Stimulated activated naive B cell treated with anti-CD40 and anti-IgM and Interleukin-4, amounts not matched to agents 10 μg/mL and 1 μg/mL and 100 μg/mL, for 72 hours (primary cell): ENCODE data around the gene MOB3C.

Experiments
- ATAC-seq, 2 donors: fragments of 150-1000 bp; cut with Tn5 transposase; replicated peaks; 2 replicates each; pipeline ENCODE4 v1.10.0; 2021; ENCODE audit warnings: moderate library complexity in 1 of 2
- DNase-seq: peaks from one replicate; pipeline ENCODE4 v3.0.0; 2021
- H3K27ac Mint-ChIP-seq: one replicate; pipeline ENCODE4 v1.8.0; 2022; ENCODE audit warnings: mild to moderate bottlenecking, mixed read lengths
- H3K27me3 Mint-ChIP-seq, 2 donors: one replicate each; pipeline ENCODE4 v1.8.0; 2022; ENCODE audit warnings: mixed read lengths in 2 of 2
- H3K36me3 Mint-ChIP-seq, 2 donors: one replicate each; pipeline ENCODE4 v1.8.0; 2022; ENCODE audit warnings: mixed read lengths in 2 of 2, mild to moderate bottlenecking in 1 of 2
- H3K4me1 Mint-ChIP-seq, 2 donors: one replicate each; pipeline ENCODE4 v1.8.0; 2022; ENCODE audit warnings: mixed read lengths in 2 of 2, mild to moderate bottlenecking in 1 of 2
- H3K4me3 Mint-ChIP-seq, 2 donors: one replicate each; pipeline ENCODE4 v1.8.0; 2022; ENCODE audit warnings: mild to moderate bottlenecking in 2 of 2, mixed read lengths in 2 of 2, moderate library complexity in 1 of 2
- H3K9me3 Mint-ChIP-seq, 2 donors: one replicate each; pipeline ENCODE4 v1.8.0; 2022; ENCODE audit warnings: mixed read lengths in 2 of 2, mild to moderate bottlenecking in 1 of 2

MOB3C gene

GRCh38 chr1:46585312-46585938, 31.2 kb downstream of the MOB3C start:
- H3K4me3 Mint-ChIP-seq, result no peak overlapping the region
- H3K9me3 Mint-ChIP-seq, result peaks cover 0 to 4% of the 10 kb centered on the region in 2 donors
- DNase-seq, result no peak
- no peak for ATAC-seq
- no peaks in the 10 kb centered on the region for H3K27me3 Mint-ChIP-seq
- peaks cover 57 to 73% of the 10 kb centered on the region in 2 donors for H3K36me3 Mint-ChIP-seq
- no peak overlapping the region for H3K27ac Mint-ChIP-seq
- H3K4me1 Mint-ChIP-seq, result peaks cover 17 to 29% of the 10 kb centered on the region in 2 donors

GRCh38 chr1:46583494-46583893, 33.1 kb downstream of the MOB3C start:
- Mint-ChIP-seq H3K9me3 (no peaks in the 10 kb centered on the region), H3K4me1 (peaks cover 17 to 30% of the 10 kb centered on the region in 2 donors), H3K4me3 (no peak overlapping the region), H3K27ac (no peak overlapping the region), H3K27me3 (no peaks in the 10 kb centered on the region), H3K36me3 (peaks cover 49 to 64% of the 10 kb centered on the region in 2 donors)
- DNase-seq (no peak), ATAC-seq (no peak)

GRCh38 chr1:46582972-46583371, 33.6 kb downstream of the MOB3C start:
- Mint-ChIP-seq H3K36me3 (peaks cover 53 to 67% of the 10 kb centered on the region in 2 donors), H3K4me3 (no peak overlapping the region), H3K27ac (peak overlapping the region; percentile 6), H3K27me3 (no peaks in the 10 kb centered on the region), H3K4me1 (peaks cover 17 to 30% of the 10 kb centered on the region in 2 donors), H3K9me3 (no peaks in the 10 kb centered on the region)
- DNase-seq (no peak), ATAC-seq (no peak)

GRCh38 chr1:46581681-46582455, 34.7 kb downstream of the MOB3C start:
- H3K9me3 Mint-ChIP-seq, result no peaks in the 10 kb centered on the region
- DNase-seq, result no peak
- H3K27me3 Mint-ChIP-seq, result no peaks in the 10 kb centered on the region
- no peak overlapping the region for H3K27ac Mint-ChIP-seq
- peaks cover 17 to 30% of the 10 kb centered on the region in 2 donors for H3K4me1 Mint-ChIP-seq
- ATAC-seq, result peak; percentile 80 to 82
- H3K4me3 Mint-ChIP-seq, result no peak overlapping the region
- peaks cover 55 to 71% of the 10 kb centered on the region in 2 donors for H3K36me3 Mint-ChIP-seq

GRCh38 chr1:46580140-46580903, 36.3 kb downstream of the MOB3C start:
- H3K4me3 Mint-ChIP-seq, result no peak overlapping the region
- DNase-seq, result no peak
- ATAC-seq, result no peak
- H3K27me3 Mint-ChIP-seq, result no peaks in the 10 kb centered on the region
- peaks cover 17 to 30% of the 10 kb centered on the region in 2 donors for H3K4me1 Mint-ChIP-seq
- H3K36me3 Mint-ChIP-seq, result peaks cover 65 to 76% of the 10 kb centered on the region in 2 donors
- no peak overlapping the region for H3K27ac Mint-ChIP-seq
- no peaks in the 10 kb centered on the region for H3K9me3 Mint-ChIP-seq

GRCh38 chr1:46577671-46578070, 38.9 kb downstream of the MOB3C start:
- H3K27ac Mint-ChIP-seq, result no peak overlapping the region
- peaks cover 48 to 64% of the 10 kb centered on the region in 2 donors for H3K36me3 Mint-ChIP-seq
- ATAC-seq (no peak), DNase-seq (no peak)
- H3K27me3 Mint-ChIP-seq, result no peaks in the 10 kb centered on the region
- no peak overlapping the region for H3K4me3 Mint-ChIP-seq
- H3K4me1 Mint-ChIP-seq, result peaks cover 12 to 21% of the 10 kb centered on the region in 2 donors
- H3K9me3 Mint-ChIP-seq, result no peaks in the 10 kb centered on the region

GRCh38 chr1:46576596-46576995, 40.0 kb downstream of the MOB3C start:
- Mint-ChIP-seq H3K4me1 (peaks cover 3 to 11% of the 10 kb centered on the region in 2 donors), H3K27ac (no peak overlapping the region), H3K36me3 (peaks cover 45 to 57% of the 10 kb centered on the region in 2 donors), H3K4me3 (no peak overlapping the region), H3K9me3 (no peaks in the 10 kb centered on the region), H3K27me3 (no peaks in the 10 kb centered on the region)
- no peak for DNase-seq
- no peak for ATAC-seq

- no peak overlapping the region for H3K4me3 Mint-ChIP-seq
- peaks cover 43 to 51% of the 10 kb centered on the region in 2 donors for H3K36me3 Mint-ChIP-seq
- DNase-seq (no peak), ATAC-seq (no peak)
- no peaks in the 10 kb centered on the region for H3K27me3 Mint-ChIP-seq
- H3K9me3 Mint-ChIP-seq, result no peaks in the 10 kb centered on the region
- H3K4me1 Mint-ChIP-seq, result peaks cover 0 to 4% of the 10 kb centered on the region in 2 donors
- H3K27ac Mint-ChIP-seq, result no peak overlapping the region
These were observed 40.8 kb downstream of the MOB3C start for GRCh38 chr1:46575778-46576177.

- no peak for ATAC-seq
- H3K27ac Mint-ChIP-seq, result no peak overlapping the region
- no peak overlapping the region for H3K4me3 Mint-ChIP-seq
- no peak for DNase-seq
- H3K27me3 Mint-ChIP-seq, result no peaks in the 10 kb centered on the region
- no peaks in the 10 kb centered on the region for H3K9me3 Mint-ChIP-seq
- H3K4me1 Mint-ChIP-seq, result no peaks in the 10 kb centered on the region
- H3K36me3 Mint-ChIP-seq, result peaks cover 39 to 46% of the 10 kb centered on the region in 2 donors
These were observed 41.3 kb downstream of the MOB3C start for GRCh38 chr1:46575300-46575699.

- H3K9me3 Mint-ChIP-seq, result peaks cover 0 to 1% of the 10 kb centered on the region in 2 donors
- H3K27ac Mint-ChIP-seq, result no peak overlapping the region
- no peak for ATAC-seq
- peaks cover 42 to 56% of the 10 kb centered on the region in 2 donors for H3K36me3 Mint-ChIP-seq
- H3K27me3 Mint-ChIP-seq, result no peaks in the 10 kb centered on the region
- H3K4me3 Mint-ChIP-seq, result no peak overlapping the region
- H3K4me1 Mint-ChIP-seq, result no peaks in the 10 kb centered on the region
- DNase-seq, result no peak
These were observed 44.9 kb downstream of the MOB3C start for GRCh38 chr1:46571691-46572225.

- DNase-seq, result no peak
- Mint-ChIP-seq H3K27ac (no peak overlapping the region), H3K27me3 (no peaks in the 10 kb centered on the region), H3K9me3 (peaks cover 0 to 1% of the 10 kb centered on the region in 2 donors), H3K4me3 (no peak overlapping the region), H3K4me1 (no peaks in the 10 kb centered on the region), H3K36me3 (peaks cover 41 to 56% of the 10 kb centered on the region in 2 donors)
- no peak for ATAC-seq
These were observed 46.5 kb downstream of the MOB3C start for GRCh38 chr1:46569884-46570725.

- H3K4me3 Mint-ChIP-seq, result no peak overlapping the region
- peaks cover 0 to 1% of the 10 kb centered on the region in 2 donors for H3K9me3 Mint-ChIP-seq
- peaks cover 48 to 55% of the 10 kb centered on the region in 2 donors for H3K36me3 Mint-ChIP-seq
- no peak overlapping the region for H3K27ac Mint-ChIP-seq
- ATAC-seq (no peak), DNase-seq (no peak)
- H3K4me1 Mint-ChIP-seq, result no peaks in the 10 kb centered on the region
- no peaks in the 10 kb centered on the region for H3K27me3 Mint-ChIP-seq
These were observed 47.5 kb downstream of the MOB3C start for GRCh38 chr1:46569116-46569515.

- Mint-ChIP-seq H3K4me3 (no peak overlapping the region), H3K27ac (no peak overlapping the region), H3K9me3 (peaks cover 0 to 1% of the 10 kb centered on the region in 2 donors), H3K4me1 (no peaks in the 10 kb centered on the region), H3K27me3 (no peaks in the 10 kb centered on the region), H3K36me3 (peaks cover 49 to 56% of the 10 kb centered on the region in 2 donors)
- ATAC-seq (no peak), DNase-seq (no peak)
These were observed 48.1 kb downstream of the MOB3C start for GRCh38 chr1:46568461-46568891.
